ENCODE measurements around the gene MED13L. TPM values are rescaled to one million over a fixed set of nuclear protein-coding genes. Genes with fewer than 3 reads are reported as not detected.

Gene MED13L
- total RNA-seq, 1 donor from 2014 or later, result 117 TPM

DNA sequence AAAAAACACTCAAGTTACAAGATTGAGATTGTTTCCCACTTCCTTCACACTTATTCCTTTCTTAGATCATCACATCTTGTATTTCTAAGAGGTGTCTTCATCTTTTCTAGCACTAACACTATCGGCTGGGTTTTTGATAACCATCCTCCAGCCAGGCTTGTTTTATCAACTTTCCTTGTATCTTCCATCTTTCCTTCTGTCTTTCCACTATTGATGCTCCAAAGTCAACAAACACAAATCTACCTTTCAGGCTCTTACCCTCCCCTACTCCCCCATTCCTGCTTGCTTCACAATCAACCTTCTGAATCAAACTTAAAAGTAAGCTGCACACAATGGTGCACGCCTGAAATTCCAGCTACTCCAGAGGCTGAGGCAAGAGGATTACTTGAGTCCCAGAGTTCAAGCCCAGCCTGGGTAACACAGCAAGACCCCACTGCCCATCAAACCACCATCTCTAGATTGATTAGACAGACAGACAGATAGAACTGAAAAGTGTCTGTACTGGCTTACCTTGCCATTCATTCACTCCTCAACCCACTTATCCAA, 12.9 kb downstream of the MED13L start:
- H3K27me3 ChIP-seq, result no peaks in the 10 kb centered on the region
- no peaks in the 10 kb centered on the region for H3K36me3 ChIP-seq
- peaks cover 11 to 55% of the 10 kb centered on the region in 2 donors for H3K4me1 ChIP-seq
- no peak for DNase-seq (ENCODE audit: low spot score in 2 of 2)
- no peaks in the 10 kb centered on the region for H3K9me3 ChIP-seq
- H3K27ac ChIP-seq, result no peak overlapping the region
- H3K4me3 ChIP-seq, result no peak overlapping the region
- TF ChIP-seq, protein P1, sequence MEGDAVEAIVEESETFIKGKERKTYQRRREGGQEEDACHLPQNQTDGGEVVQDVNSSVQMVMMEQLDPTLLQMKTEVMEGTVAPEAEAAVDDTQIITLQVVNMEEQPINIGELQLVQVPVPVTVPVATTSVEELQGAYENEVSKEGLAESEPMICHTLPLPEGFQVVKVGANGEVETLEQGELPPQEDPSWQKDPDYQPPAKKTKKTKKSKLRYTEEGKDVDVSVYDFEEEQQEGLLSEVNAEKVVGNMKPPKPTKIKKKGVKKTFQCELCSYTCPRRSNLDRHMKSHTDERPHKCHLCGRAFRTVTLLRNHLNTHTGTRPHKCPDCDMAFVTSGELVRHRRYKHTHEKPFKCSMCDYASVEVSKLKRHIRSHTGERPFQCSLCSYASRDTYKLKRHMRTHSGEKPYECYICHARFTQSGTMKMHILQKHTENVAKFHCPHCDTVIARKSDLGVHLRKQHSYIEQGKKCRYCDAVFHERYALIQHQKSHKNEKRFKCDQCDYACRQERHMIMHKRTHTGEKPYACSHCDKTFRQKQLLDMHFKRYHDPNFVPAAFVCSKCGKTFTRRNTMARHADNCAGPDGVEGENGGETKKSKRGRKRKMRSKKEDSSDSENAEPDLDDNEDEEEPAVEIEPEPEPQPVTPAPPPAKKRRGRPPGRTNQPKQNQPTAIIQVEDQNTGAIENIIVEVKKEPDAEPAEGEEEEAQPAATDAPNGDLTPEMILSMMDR (IDR thresholded peaks at IDR 0.05), result no peak
- intact Hi-C loops (cut with DNase I), result no loop called here

DNA sequence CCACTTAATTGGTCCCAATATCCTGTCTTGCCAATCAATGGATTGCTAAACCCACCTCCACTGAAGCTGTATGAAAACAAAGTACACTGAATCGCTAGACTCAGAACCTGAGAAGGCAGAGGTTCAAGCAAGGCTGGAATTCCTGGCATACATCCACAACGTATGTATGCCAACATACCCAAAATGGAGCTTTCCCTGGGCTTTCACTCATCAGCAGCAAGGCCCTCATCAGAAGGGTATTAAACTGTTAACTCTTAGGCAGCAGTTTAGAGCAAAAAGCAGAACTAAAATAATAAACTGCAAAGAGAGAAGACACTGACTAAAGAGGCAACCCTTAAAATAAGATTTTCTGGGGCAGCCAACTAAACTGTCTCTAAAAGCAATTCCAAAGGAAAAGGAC, 13.6 kb downstream of the MED13L start:
- no peak overlapping the region for H3K27ac ChIP-seq
- no peak overlapping the region for H3K4me3 ChIP-seq
- H3K27me3 ChIP-seq, result no peaks in the 10 kb centered on the region
- no peaks in the 10 kb centered on the region for H3K36me3 ChIP-seq
- TF ChIP-seq, protein P1 (IDR thresholded peaks at IDR 0.05), result no peak
- peaks cover 11 to 50% of the 10 kb centered on the region in 2 donors for H3K4me1 ChIP-seq
- DNase-seq (ENCODE audit: low spot score in 2 of 2), result no peak
- H3K9me3 ChIP-seq, result no peaks in the 10 kb centered on the region
- intact Hi-C loops (cut with DNase I), result no loop called here

DNA sequence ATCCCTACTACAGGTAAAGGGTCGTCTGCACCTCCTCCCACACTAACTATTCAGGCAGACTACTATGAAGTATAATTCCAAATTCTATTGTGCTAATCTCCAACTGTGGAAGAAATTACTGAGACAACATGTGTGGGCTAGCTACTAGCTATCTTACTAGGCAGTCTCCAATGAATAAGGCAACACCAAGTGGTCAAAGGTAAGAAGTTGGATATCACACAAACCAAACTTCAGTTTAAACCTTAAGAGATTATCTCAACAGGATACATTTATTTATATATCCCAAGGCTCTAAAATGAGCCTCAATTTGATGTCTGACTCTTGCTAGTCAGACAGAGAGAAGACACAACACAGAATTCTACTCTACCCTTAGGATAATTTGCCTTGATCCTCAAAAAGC, 14.1 kb downstream of the MED13L start:
- no peaks in the 10 kb centered on the region for H3K9me3 ChIP-seq
- H3K27ac ChIP-seq, result no peak overlapping the region
- TF ChIP-seq, protein P1 (IDR thresholded peaks at IDR 0.05), result no peak
- no peaks in the 10 kb centered on the region for H3K27me3 ChIP-seq
- no peak for DNase-seq (ENCODE audit: low spot score in 2 of 2)
- intact Hi-C loops (cut with DNase I), result no loop called here
- no peaks in the 10 kb centered on the region for H3K36me3 ChIP-seq
- H3K4me3 ChIP-seq, result no peak overlapping the region
- H3K4me1 ChIP-seq, result peaks cover 11 to 50% of the 10 kb centered on the region in 2 donors

DNA sequence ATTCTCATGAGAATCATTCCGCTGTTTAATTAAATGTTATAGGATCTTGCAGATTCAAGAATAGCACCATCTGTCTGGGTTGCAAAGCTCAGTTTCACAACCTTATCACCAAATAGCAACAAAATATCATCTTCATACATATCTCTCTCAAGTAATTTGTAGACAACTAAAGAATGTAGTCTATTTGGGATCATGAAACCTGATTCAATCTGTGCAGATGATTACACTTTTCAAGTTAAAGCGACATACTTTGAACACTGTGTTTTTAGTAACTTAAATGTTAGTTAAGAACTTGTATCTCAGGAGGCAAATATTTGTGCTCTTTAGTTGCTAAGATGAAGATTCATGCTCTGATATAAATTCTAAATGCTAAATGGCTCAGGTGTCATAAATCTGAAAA, 14.8 kb downstream of the MED13L start:
- Histone ChIP-seq H3K27ac (no peak overlapping the region), H3K27me3 (no peaks in the 10 kb centered on the region), H3K4me1 (peaks cover 11 to 49% of the 10 kb centered on the region in 2 donors), H3K9me3 (no peaks in the 10 kb centered on the region), H3K36me3 (no peaks in the 10 kb centered on the region), H3K4me3 (no peak overlapping the region)
- DNase-seq (ENCODE audit: low spot score in 2 of 2), result no peak
- intact Hi-C loops (cut with DNase I), result no loop called here
- TF ChIP-seq, protein P1 (IDR thresholded peaks at IDR 0.05), result no peak

DNA sequence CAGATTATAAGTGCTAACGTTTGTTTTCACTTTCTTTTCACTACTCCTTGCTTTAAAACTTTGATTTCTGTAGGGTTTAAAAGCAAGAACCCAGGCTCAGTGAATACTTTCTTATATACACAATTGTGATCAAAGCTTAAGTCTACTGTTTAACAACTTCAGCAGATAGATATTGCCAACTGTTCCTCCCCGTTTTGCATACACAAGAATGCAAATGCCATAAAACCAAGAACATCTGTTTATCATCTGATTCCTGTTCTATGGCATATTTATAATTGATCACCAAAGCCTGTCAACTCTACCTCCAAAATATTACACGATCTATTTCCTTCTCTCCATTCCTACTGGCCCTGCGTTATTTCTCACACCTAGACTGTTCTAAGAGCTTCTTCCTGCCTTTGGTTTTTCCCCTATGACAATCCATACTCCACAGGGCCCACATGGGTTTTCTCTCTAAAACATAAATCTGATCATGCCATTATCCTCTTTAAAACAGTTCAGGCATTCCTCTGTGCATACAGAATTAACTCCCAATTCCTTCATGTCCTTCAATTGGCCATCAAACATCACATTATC, 15.9 kb downstream of the MED13L start:
- no peak for DNase-seq (ENCODE audit: low spot score in 2 of 2)
- H3K4me1 ChIP-seq, result peaks cover 11 to 48% of the 10 kb centered on the region in 2 donors
- H3K27ac ChIP-seq, result no peak overlapping the region
- TF ChIP-seq, protein P1 (IDR thresholded peaks at IDR 0.05), result no peak
- H3K27me3 ChIP-seq, result no peaks in the 10 kb centered on the region
- H3K9me3 ChIP-seq, result no peaks in the 10 kb centered on the region
- intact Hi-C loops (cut with DNase I), result no loop called here
- no peak overlapping the region for H3K4me3 ChIP-seq
- no peaks in the 10 kb centered on the region for H3K36me3 ChIP-seq

Data from ascending aorta (tissue), 2 donors.